ENCODE results near the gene CNTNAP1.

DNA sequence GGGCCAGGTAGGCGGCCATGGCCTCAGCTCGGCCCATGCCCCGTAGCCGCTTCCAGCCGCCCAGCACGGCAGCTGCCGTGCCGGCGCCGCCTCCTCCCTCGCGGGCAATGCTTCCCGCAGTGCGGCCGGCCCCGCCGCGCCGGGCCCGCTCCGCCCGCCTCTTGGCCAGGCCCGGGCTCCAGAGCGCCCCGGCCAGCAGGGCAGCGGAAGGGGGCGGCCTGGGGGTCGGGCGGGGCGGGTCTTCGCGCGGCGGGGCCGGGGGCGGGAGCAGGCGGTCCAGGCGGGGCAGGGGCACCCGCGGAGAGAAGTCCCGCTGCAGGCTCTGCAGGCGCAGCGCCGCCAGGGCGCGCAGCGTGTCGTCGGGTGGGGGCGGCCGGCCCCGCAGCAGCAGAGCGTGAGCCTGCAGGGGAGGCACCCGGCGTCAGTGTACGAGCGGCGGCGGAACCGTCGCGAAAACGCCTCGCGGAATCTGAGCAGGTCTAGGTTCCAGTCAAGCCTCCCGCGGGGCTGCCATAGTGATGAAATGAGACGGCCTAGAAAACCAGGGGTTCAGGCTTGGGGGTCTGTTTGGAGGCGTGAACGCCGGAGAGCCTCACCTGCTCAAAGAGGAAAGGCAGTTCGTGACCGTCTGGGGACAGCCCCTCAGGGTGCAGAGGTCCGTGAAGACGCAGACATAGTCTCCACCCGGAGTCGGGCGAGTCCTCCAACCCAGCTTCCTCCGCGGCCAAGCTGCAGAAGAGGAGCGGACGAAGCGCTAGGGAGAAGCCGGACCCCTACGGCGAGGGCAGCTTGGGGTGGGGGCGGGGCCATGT lies 12.1 kb upstream of the CNTNAP1 start:
- TF ChIP-seq, protein P1, sequence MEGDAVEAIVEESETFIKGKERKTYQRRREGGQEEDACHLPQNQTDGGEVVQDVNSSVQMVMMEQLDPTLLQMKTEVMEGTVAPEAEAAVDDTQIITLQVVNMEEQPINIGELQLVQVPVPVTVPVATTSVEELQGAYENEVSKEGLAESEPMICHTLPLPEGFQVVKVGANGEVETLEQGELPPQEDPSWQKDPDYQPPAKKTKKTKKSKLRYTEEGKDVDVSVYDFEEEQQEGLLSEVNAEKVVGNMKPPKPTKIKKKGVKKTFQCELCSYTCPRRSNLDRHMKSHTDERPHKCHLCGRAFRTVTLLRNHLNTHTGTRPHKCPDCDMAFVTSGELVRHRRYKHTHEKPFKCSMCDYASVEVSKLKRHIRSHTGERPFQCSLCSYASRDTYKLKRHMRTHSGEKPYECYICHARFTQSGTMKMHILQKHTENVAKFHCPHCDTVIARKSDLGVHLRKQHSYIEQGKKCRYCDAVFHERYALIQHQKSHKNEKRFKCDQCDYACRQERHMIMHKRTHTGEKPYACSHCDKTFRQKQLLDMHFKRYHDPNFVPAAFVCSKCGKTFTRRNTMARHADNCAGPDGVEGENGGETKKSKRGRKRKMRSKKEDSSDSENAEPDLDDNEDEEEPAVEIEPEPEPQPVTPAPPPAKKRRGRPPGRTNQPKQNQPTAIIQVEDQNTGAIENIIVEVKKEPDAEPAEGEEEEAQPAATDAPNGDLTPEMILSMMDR (IDR thresholded peaks at IDR 0.05; ENCODE audit: insufficient read depth, low read length) = no peak
- TF ChIP-seq GABPA (IDR thresholded peaks at IDR 0.05; ENCODE audit: low read depth) = no peak
